Aorta (tissue), 5 donors: Measurements from ENCODE around the gene TGFB1. TPM values are rescaled to one million over a fixed set of nuclear protein-coding genes. Genes with fewer than 3 reads are reported as not detected.

Source experiments
- ATAC-seq: fragments of 200-7000 bp; cut with Tn5 transposase; one replicate; pipeline ENCODE4 v1.9.1; 2022; ENCODE audit warnings: moderate library complexity; ENCODE audit not compliant: low FRiP score
- DNase-seq, 2 donors: peaks; one replicate each; pipeline ENCODE4 v3.0.0-alpha.2; 2020
- H3K27ac ChIP-seq, 2 donors: one replicate each; pipeline ENCODE4 v1.5.1; 2013; ENCODE audit warnings: low read length in 2 of 2, mild to moderate bottlenecking in 2 of 2, moderate library complexity in 2 of 2, control low read depth in 1 of 2, inconsistent platforms in 1 of 2, low read depth in 1 of 2
- H3K27me3 ChIP-seq, 2 donors: one replicate each; pipeline ENCODE4 v1.6.1; 2013; ENCODE audit warnings: control low read depth in 1 of 2, low read length in 1 of 2, mild to moderate bottlenecking in 1 of 2, moderate library complexity in 1 of 2; ENCODE audit not compliant: insufficient read depth in 2 of 2, control insufficient read depth in 1 of 2
- H3K36me3 ChIP-seq, 2 donors: one replicate each; pipeline ENCODE4 v1.6.1; 2013; ENCODE audit warnings: control low read depth in 1 of 2, low read length in 1 of 2, mild to moderate bottlenecking in 1 of 2; ENCODE audit not compliant: insufficient read depth in 2 of 2, control insufficient read depth in 1 of 2
- H3K4me1 ChIP-seq, 2 donors: one replicate each; pipeline ENCODE4 v1.6.1; 2013; ENCODE audit warnings: low read length in 2 of 2, control low read depth in 1 of 2, mild to moderate bottlenecking in 1 of 2, moderate library complexity in 1 of 2; ENCODE audit not compliant: insufficient read depth in 2 of 2, control insufficient read depth in 1 of 2
- H3K4me3 ChIP-seq, 2 donors: one replicate each; pipeline ENCODE4 v1.5.1; 2013; ENCODE audit warnings: low read length in 2 of 2, control low read depth in 1 of 2, mild to moderate bottlenecking in 1 of 2
- H3K9me3 ChIP-seq: one replicate; pipeline ENCODE4 v1.6.1; 2013; ENCODE audit warnings: mild to moderate bottlenecking, low read length; ENCODE audit not compliant: control insufficient read depth
- WGBS, 2 donors: extraction: QIAGEN DNeasy Blood & Tissue Kit; methylation state at CpG; one replicate each; pipeline ENCODE4 v1.1.7; 2013; 5-methylcytosine and 5-hydroxymethylcytosine counted together
- intact Hi-C, 2 donors: fragments of 100-400 bp; cut with DNase I; formaldehyde crosslinking; loops; one replicate each; pipeline versions ENCODE4 v1.14.2 to v1.15.0; 2022
- long read RNA-seq, 2 donors: library from polyadenylated mRNA; unstranded; transcript quantifications; one replicate each; pipeline ENCODE4 v2.0.0, GENCODE V29; 2020 to 2021
- polyA plus RNA-seq, 2 donors: library from polyadenylated mRNA; stranded (reverse); fragments of 200-250 nt; gene quantifications; one replicate each; pipeline ENCODE4 v1.2.3, GENCODE V29; 2013
- total RNA-seq, 2 donors: library from RNA; stranded (reverse); fragmentation: NEBNext Ultra II Directional; extraction: Animal tissue kit (Norgen Biotek cat#: 25700); gene quantifications; one replicate each; pipeline ENCODE4 v1.2.1, GENCODE V29; 2021
- donor health status: healthy with polysubstance abuse.
- donor health status: Bipolar disorder and iron deficiency.
- donor health status: DM: no; HTN: no; CAD: no.
- donor health status: DM: no; HTN: no; CAD: no.
- donor health status: DM: yes; HTN: yes; CAD: no.

Gene TGFB1
- total RNA-seq (10 to 100 TPM; 81.6 to 97.5 TPM), polyA plus RNA-seq (10 to 100 TPM; 25.4 to 56.6 TPM)
- long read RNA-seq, donor 1, transcript TGFB1-201 (7 exons, 2,769 nt), result major isoform, 10 of 28 reads
- long read RNA-seq, donor 1, partial matches to known transcripts, result 1 of 28 reads
- long read RNA-seq, donor 1, other reads (novel, unspliced or antisense), result 17 of 28 reads
- long read RNA-seq, donor 2, transcript TGFB1-201 (7 exons, 2,769 nt), result major isoform, 92 of 126 reads
- long read RNA-seq, donor 2, partial matches to known transcripts, result 5 of 126 reads
- long read RNA-seq, donor 2, other reads (novel, unspliced or antisense), result 29 of 126 reads

- Histone ChIP-seq H3K36me3 (no peaks in the 10 kb centered on the region), H3K9me3 (no peaks in the 10 kb centered on the region), H3K27ac (peak within 1 kb of the TSS in 1 of 2 donors; percentile 34), H3K4me1 (no peaks in the 10 kb centered on the region), H3K27me3 (no peaks in the 10 kb centered on the region), H3K4me3 (peak within 1 kb of the TSS; percentile 34 to 77)
- DNase-seq, result peak; percentile 96 to 97
- peak; percentile 91 for ATAC-seq
- WGBS, 2 donors, result 0 to 1% methylated on average over 51 to 78 of the region's 78 CpGs
- intact Hi-C loops, result loop anchor here in 1 of 2 donors (2.0 to 5.0 kb wide), 3 partner anchors 29 to 74 kb away; partner anchors contain the start of genes B3GNT8 and CCDC97
These were observed at the start of gene TGFB1 for GRCh38 chr19:41353466-41354342. TSS of gene TGFB1 (minus strand) at chr19:41353922. CDS start at chr19:41353044, 878 bp downstream.

DNA sequence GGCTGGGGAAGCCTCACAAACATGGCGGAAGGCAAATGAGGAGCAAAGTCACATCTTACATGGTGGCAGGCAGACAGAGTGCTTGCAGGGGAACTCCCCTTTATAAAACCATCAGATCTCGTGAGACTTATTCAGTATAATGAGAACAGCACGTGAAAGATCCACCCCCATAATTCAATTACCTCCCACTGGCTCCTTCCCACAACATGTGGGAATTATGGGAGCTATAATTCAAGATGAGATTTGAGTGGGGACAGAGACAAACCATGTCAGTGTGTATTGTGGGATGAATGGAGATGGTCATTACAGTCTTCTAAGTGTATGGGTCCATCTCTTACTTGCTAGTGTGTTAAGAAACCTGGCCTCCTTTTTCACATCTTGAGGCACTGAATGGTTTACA, 48.3 kb upstream of the TGFB1 start:
- no peaks in the 10 kb centered on the region for H3K4me1 ChIP-seq
- H3K27me3 ChIP-seq, result no peaks in the 10 kb centered on the region
- WGBS, 2 donors, result 71 to 72% methylated on average over 3 of the region's 3 CpGs
- no peaks in the 10 kb centered on the region for H3K36me3 ChIP-seq
- DNase-seq, result no peak
- ATAC-seq, result no peak
- H3K4me3 ChIP-seq, result no peak overlapping the region
- H3K27ac ChIP-seq, result no peak overlapping the region
- intact Hi-C loops, result no loop called here
- no peaks in the 10 kb centered on the region for H3K9me3 ChIP-seq

DNA sequence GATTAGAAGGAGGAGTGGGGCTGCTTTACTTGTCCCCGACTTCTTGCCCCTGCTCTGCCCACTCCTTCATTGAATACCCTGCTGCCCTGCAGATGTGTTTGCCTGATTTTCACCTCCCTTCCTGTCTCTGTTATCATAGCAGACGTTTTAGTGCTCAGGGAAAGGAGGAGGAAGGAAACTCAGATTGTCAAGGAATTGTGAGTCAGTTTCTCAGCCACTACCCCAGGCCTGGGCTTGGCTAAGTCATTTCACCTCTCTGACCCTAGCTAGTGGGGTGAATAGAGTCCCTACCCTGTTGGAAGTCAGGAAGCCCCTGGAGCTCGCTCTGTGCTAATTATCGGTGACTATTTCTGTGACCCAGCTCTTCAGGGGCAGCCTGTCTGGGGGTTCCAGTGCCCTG, 47.8 kb upstream of the TGFB1 start:
- Histone ChIP-seq H3K36me3 (no peaks in the 10 kb centered on the region), H3K27me3 (no peaks in the 10 kb centered on the region), H3K9me3 (no peaks in the 10 kb centered on the region), H3K4me3 (no peak overlapping the region), H3K27ac (no peak overlapping the region), H3K4me1 (no peaks in the 10 kb centered on the region)
- WGBS, 2 donors, result 75 to 80% methylated on average over 4 of the region's 4 CpGs
- intact Hi-C loops, result no loop called here
- ATAC-seq, result no peak
- DNase-seq, result no peak

- intact Hi-C loops, result loop anchor here in 1 of 2 donors (5.0 kb wide), 1 partner anchor 38 kb away; the partner anchor contains the start of gene DMAC2
- H3K4me3 ChIP-seq, result no peak overlapping the region
- H3K4me1 ChIP-seq, result no peaks in the 10 kb centered on the region
- no peaks in the 10 kb centered on the region for H3K36me3 ChIP-seq
- no peak for DNase-seq
- H3K27ac ChIP-seq, result no peak overlapping the region
- WGBS, 2 donors, result 88 to 90% methylated on average over 2 of the region's 2 CpGs
- H3K9me3 ChIP-seq, result no peaks in the 10 kb centered on the region
- ATAC-seq, result no peak
- no peaks in the 10 kb centered on the region for H3K27me3 ChIP-seq
These were observed 45.8 kb upstream of the TGFB1 start for GRCh38 chr19:41399525-41399924.

DNA sequence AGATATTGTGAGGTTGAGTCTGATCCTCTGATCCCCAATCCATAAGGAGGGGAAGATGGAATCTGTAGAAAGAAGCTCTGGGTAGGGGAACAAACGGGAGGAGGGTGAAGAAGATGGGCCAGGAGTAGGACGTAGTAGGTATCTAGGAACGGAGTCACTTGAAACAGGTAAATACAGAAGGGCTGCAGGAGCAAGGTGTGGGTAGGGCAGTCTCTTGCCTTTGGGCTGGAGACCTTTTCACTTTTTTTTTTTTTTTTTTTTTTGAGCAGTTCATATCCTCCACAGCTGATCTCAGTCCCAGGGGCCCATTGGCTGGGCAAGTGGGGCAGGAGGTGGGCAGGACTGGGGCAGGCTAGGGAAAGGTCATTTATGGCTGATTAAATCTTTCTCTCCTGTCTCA, 45.4 kb upstream of the TGFB1 start:
- 81 to 85% methylated on average over 3 of the region's 3 CpGs for WGBS, 2 donors
- no peaks in the 10 kb centered on the region for H3K27me3 ChIP-seq
- H3K36me3 ChIP-seq, result no peaks in the 10 kb centered on the region
- intact Hi-C loops, result loop anchor here in 1 of 2 donors (5.0 kb wide), 1 partner anchor 38 kb away; the partner anchor contains the start of gene DMAC2
- H3K4me3 ChIP-seq, result no peak overlapping the region
- ATAC-seq, result no peak
- no peaks in the 10 kb centered on the region for H3K9me3 ChIP-seq
- H3K4me1 ChIP-seq, result no peaks in the 10 kb centered on the region
- no peak for DNase-seq
- no peak overlapping the region for H3K27ac ChIP-seq

- Histone ChIP-seq H3K9me3 (no peaks in the 10 kb centered on the region), H3K4me3 (peak overlapping the region; percentile 35 to 93), H3K27ac (no peak overlapping the region), H3K4me1 (no peaks in the 10 kb centered on the region), H3K27me3 (no peaks in the 10 kb centered on the region), H3K36me3 (no peaks in the 10 kb centered on the region)
- DNase-seq, result no peak
- intact Hi-C loops, result loop anchor here in 1 of 2 donors (5.0 kb wide), 1 partner anchor 39 kb away; the partner anchor contains the start of gene DMAC2
- 61 to 62% methylated on average over 3 of the region's 3 CpGs for WGBS, 2 donors
- ATAC-seq, result no peak
These were observed 44.9 kb upstream of the TGFB1 start for GRCh38 chr19:41398598-41398997.

DNA sequence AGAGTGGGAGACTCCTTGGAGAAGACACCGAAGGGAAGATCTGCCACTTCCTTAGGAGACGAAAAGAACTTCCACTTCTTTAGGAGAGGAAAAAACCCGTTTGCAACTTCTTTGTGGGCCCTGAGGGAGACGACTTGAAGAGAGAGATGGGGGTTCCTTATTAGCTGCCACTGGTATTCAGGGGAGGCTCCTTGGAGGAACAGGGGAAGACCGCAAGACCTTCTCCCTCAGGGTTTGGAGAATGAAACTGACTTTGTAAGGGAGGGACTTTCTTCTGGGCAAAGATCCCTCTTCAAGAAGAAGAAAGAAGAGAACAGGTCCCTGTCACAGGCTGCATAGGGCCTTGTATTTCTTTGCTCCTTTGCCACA, 44.3 kb upstream of the TGFB1 start:
- no peaks in the 10 kb centered on the region for H3K36me3 ChIP-seq
- no peak overlapping the region for H3K27ac ChIP-seq
- intact Hi-C loops, result loop anchor here in 1 of 2 donors (5.0 kb wide), 1 partner anchor 39 kb away; the partner anchor contains the start of gene DMAC2
- DNase-seq (no peak), ATAC-seq (no peak)
- H3K4me3 ChIP-seq, result peak overlapping the region; percentile 35 to 93
- H3K9me3 ChIP-seq, result no peaks in the 10 kb centered on the region
- 0 to 1% methylated on average over 5 of the region's 5 CpGs for WGBS, 2 donors
- no peaks in the 10 kb centered on the region for H3K4me1 ChIP-seq
- no peaks in the 10 kb centered on the region for H3K27me3 ChIP-seq

DNA sequence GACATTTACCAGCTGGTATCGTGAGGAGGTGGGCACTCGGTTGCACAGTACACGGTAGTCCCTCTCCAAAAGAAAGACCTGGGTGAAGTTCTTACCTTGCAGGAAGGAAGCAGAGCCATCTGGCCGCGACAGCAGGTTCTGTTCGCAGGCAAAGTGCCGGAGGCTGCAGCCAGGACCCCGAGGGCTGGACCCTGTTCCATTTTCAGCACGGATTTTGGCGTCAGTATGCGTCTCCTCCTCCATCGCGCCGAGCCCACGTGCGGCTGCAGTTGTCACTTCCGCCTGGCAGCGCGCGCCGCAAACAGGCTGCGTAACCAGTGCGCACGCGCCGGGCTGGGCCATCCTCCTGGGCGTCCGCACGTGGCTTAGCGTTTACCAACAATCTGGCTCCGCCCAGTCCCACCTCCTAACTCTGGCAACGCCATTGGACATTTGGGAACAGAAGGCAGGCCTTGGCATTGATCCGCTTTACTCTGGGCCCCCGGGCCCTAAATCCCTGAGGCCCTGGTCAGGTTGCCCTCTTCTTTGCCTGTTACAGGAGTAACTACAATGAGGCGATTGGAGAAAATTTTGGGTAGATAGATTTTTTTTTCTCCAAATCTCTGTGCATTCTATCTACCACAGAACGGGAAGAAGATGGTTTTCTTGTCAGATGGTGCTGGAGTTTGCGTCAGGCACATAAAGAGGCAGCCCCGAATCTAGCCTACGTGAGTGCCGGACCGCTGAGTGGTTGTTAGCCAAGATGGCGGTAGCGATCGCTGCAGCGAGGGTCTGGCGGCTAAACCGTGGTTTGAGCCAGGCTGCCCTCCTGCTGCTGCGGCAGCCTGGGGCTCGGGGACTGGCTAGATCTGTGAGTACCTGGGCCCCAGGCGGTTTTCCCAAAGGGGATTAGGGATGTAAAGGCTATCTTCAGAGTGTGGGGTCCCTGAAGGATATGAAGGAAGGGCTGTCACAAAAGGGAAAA, 43.6 kb upstream of the TGFB1 start, which contains the start of the genes BCKDHA and EXOSC5:
Gene BCKDHA (plus strand): TSS at position 733 of the 964 bp plus-strand sequence. CDS start 10 bp downstream, at position 743.
Gene EXOSC5 (minus strand): TSS at position 274 of the 964 bp plus-strand sequence. CDS start 31 bp downstream, at position 243.
- ATAC-seq (peak; percentile 100), DNase-seq (peak; percentile 99 to 100)
- Histone ChIP-seq H3K4me1 (no peaks in the 10 kb centered on the region), H3K9me3 (no peaks in the 10 kb centered on the region), H3K4me3 (peak within 1 kb of the TSS; percentile 35 to 93), H3K36me3 (no peaks in the 10 kb centered on the region), H3K27ac (peak within 1 kb of the TSS in 1 of 2 donors; percentile 43), H3K27me3 (no peaks in the 10 kb centered on the region)
- intact Hi-C loops, result loop anchor here in 1 of 2 donors (5.0 kb wide), 1 partner anchor 40 kb away; the partner anchor contains the start of gene DMAC2
- 0 to 1% methylated on average over 50 of the region's 50 CpGs for WGBS, 2 donors
